22Rv1 (cell line): ENCODE measurements around the gene PCBD2.

Source experiments
- H3K27ac ChIP-seq: fragments of 450-650 bp; 2 replicates; pipeline ENCODE4 v1.5.1; 2017
- ZFX ChIP-seq: fragments of 450-650 bp; IDR thresholded peaks from 2 replicates; pipeline ENCODE4 v1.6.1; 2017; ENCODE audit warnings: antibody characterized with exemption, borderline replicate concordance
- TF ChIP-seq, protein P1 (sequence below): fragments of 450-650 bp; IDR thresholded peaks from 2 replicates; pipeline ENCODE4 v1.5.1; 2017; ENCODE audit warnings: mild to moderate bottlenecking

The PCBD2 gene

GRCh38 chr5:135012033-135012588 lies 107.2 kb downstream of the PCBD2 start:
- TF ChIP-seq ZFX = no peak
- TF ChIP-seq, protein P1, sequence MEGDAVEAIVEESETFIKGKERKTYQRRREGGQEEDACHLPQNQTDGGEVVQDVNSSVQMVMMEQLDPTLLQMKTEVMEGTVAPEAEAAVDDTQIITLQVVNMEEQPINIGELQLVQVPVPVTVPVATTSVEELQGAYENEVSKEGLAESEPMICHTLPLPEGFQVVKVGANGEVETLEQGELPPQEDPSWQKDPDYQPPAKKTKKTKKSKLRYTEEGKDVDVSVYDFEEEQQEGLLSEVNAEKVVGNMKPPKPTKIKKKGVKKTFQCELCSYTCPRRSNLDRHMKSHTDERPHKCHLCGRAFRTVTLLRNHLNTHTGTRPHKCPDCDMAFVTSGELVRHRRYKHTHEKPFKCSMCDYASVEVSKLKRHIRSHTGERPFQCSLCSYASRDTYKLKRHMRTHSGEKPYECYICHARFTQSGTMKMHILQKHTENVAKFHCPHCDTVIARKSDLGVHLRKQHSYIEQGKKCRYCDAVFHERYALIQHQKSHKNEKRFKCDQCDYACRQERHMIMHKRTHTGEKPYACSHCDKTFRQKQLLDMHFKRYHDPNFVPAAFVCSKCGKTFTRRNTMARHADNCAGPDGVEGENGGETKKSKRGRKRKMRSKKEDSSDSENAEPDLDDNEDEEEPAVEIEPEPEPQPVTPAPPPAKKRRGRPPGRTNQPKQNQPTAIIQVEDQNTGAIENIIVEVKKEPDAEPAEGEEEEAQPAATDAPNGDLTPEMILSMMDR = no peak
- no peak overlapping the region for H3K27ac ChIP-seq
